ENCODE data around the gene PRKCZ. TPM values are rescaled to one million over a fixed set of nuclear protein-coding genes. Genes with fewer than 3 reads are reported as not detected.

Gene PRKCZ
- total and polyA plus RNA-seq, 9 of the 15 experiments (the other 6 are each of a cell fraction or from before 2014, with no cell fraction given) = 0.07 to 3.1 (median 1.3) TPM

DNA sequence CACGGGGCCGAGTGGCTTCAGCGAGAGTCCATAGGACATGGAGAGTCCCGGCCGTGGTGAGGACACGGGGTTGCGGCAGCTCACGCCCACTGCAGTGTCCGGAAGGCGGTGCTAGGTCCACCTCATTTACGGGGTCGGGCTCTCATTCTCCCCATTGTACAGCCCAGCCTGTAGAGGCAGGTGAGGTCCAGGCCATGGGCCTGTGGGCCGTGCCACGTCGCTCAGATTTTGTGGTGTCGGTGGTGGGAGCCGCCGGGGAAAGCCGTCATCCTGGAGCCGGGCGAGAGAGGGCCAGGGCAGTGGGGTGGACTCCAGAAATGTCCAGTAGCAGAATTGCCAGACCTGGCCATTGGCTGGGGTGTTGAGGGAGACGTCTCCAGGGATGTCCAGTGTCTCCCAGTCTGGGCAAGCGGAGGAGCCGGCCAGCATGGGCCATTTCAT is 59.4 kb downstream of the PRKCZ start (continued):
- TF ChIP-seq, protein P1, sequence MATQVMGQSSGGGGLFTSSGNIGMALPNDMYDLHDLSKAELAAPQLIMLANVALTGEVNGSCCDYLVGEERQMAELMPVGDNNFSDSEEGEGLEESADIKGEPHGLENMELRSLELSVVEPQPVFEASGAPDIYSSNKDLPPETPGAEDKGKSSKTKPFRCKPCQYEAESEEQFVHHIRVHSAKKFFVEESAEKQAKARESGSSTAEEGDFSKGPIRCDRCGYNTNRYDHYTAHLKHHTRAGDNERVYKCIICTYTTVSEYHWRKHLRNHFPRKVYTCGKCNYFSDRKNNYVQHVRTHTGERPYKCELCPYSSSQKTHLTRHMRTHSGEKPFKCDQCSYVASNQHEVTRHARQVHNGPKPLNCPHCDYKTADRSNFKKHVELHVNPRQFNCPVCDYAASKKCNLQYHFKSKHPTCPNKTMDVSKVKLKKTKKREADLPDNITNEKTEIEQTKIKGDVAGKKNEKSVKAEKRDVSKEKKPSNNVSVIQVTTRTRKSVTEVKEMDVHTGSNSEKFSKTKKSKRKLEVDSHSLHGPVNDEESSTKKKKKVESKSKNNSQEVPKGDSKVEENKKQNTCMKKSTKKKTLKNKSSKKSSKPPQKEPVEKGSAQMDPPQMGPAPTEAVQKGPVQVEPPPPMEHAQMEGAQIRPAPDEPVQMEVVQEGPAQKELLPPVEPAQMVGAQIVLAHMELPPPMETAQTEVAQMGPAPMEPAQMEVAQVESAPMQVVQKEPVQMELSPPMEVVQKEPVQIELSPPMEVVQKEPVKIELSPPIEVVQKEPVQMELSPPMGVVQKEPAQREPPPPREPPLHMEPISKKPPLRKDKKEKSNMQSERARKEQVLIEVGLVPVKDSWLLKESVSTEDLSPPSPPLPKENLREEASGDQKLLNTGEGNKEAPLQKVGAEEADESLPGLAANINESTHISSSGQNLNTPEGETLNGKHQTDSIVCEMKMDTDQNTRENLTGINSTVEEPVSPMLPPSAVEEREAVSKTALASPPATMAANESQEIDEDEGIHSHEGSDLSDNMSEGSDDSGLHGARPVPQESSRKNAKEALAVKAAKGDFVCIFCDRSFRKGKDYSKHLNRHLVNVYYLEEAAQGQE (IDR thresholded peaks at IDR 0.05; ENCODE audit: borderline replicate concordance) = no peak
- TF ChIP-seq, protein P1 (CRISPR knock-in tag; IDR thresholded peaks at IDR 0.05; ENCODE audit: low read depth) = no peak
- TF ChIP-seq, protein P2, sequence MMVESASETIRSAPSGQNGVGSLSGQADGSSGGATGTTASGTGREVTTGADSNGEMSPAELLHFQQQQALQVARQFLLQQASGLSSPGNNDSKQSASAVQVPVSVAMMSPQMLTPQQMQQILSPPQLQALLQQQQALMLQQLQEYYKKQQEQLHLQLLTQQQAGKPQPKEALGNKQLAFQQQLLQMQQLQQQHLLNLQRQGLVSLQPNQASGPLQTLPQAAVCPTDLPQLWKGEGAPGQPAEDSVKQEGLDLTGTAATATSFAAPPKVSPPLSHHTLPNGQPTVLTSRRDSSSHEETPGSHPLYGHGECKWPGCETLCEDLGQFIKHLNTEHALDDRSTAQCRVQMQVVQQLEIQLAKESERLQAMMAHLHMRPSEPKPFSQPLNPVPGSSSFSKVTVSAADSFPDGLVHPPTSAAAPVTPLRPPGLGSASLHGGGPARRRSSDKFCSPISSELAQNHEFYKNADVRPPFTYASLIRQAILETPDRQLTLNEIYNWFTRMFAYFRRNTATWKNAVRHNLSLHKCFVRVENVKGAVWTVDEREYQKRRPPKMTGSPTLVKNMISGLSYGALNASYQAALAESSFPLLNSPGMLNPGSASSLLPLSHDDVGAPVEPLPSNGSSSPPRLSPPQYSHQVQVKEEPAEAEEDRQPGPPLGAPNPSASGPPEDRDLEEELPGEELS (CRISPR knock-in tag; IDR thresholded peaks at IDR 0.05; ENCODE audit: borderline replicate concordance) = no peak
- TF ChIP-seq STAG1 (CRISPR knock-in tag; IDR thresholded peaks at IDR 0.05; ENCODE audit: borderline replicate concordance) (peak; percentile 1; the same call in 1 of the 2 replicates), ESRRA (IDR thresholded peaks at IDR 0.05; ENCODE audit: borderline replicate concordance, low read depth) (0 out of 2 replicates have a peak, but pooled peaks have one; percentile 5), GTF2E2 (tag; IDR thresholded peaks at IDR 0.05) (no peak), NR2C2 (CRISPR knock-in tag; IDR thresholded peaks at IDR 0.05) (no peak), NR2C2 (tag; IDR thresholded peaks at IDR 0.05) (0 out of 2 replicates have a peak, but pooled peaks have one; percentile 4), ZNF133 (CRISPR knock-in tag; IDR thresholded peaks at IDR 0.05) (no peak), ZNF551 (CRISPR knock-in tag; IDR thresholded peaks at IDR 0.05) (no peak), SRF (CRISPR knock-in tag; IDR thresholded peaks at IDR 0.05) (no peak), NCOA2 (IDR thresholded peaks at IDR 0.05; ENCODE audit: partially characterized antibody in 2 of 2) (no peak), BRCA1 (IDR thresholded peaks at IDR 0.05) (no peak), BRCA1 (CRISPR knock-in tag; IDR thresholded peaks at IDR 0.05) (no peak), SLC30A9 (CRISPR knock-in tag; IDR thresholded peaks at IDR 0.05) (no peak), EGR1 (conservative IDR thresholded peaks at IDR 0.05) (no peak), NR2F6 (CRISPR knock-in tag; IDR thresholded peaks at IDR 0.05) (no peak), ZFP30 (CRISPR knock-in tag; IDR thresholded peaks at IDR 0.05; ENCODE audit: borderline replicate concordance) (no peak), GTF2F1 (IDR thresholded peaks at IDR 0.05; ENCODE audit: low read depth, low read length) (no peak), CAMTA2 (CRISPR knock-in tag; conservative IDR thresholded peaks at IDR 0.05) (no peak)
